Right lung (tissue), 5 donors: Measurements from ENCODE around the gene RNF17. TPM values are rescaled to one million over a fixed set of nuclear protein-coding genes. Genes with fewer than 3 reads are reported as not detected.

ENCODE experiments used
- DNase-seq, 2 donors: peaks; one replicate each; pipeline ENCODE4 v3.0.0-alpha.2; 2013
- polyA plus RNA-seq, 5 donors: library from polyadenylated mRNA; unstranded; fragments of 120-200 nt; gene quantifications; one replicate each; pipeline versions ENCODE4 v1.2.1 to v1.2.3, GENCODE V29; 2013; ENCODE audit warnings: inconsistent platforms in 1 of 5, low replicate concordance in 1 of 5; ENCODE audit not compliant: insufficient read length in 5 of 5, insufficient read depth in 1 of 5

Gene RNF17
- polyA plus RNA-seq, 5 donors: 0.12 to 0.45 (median 0.20) TPM; not detected in 1

GRCh38 chr13:24851546-24851945, 87.6 kb downstream of the RNF17 start:
- no peak for DNase-seq

GRCh38 chr13:24854311-24854710, 90.3 kb downstream of the RNF17 start:
- no peak for DNase-seq

- DNase-seq: no peak
Measured at GRCh38 chr13:24858953-24859352, 95.0 kb downstream of the RNF17 start.

- DNase-seq: no peak
Measured at GRCh38 chr13:24860770-24861169, 96.8 kb downstream of the RNF17 start.

- DNase-seq: no peak
Measured at GRCh38 chr13:24861617-24862362, 97.8 kb downstream of the RNF17 start.

- DNase-seq: no peak
Measured at GRCh38 chr13:24863748-24864540, 100.0 kb downstream of the RNF17 start.

GRCh38 chr13:24864579-24864978, 100.6 kb downstream of the RNF17 start:
- DNase-seq: no peak

GRCh38 chr13:24865163-24865953, 101.4 kb downstream of the RNF17 start:
- DNase-seq: no peak

GRCh38 chr13:24866488-24866887, 102.5 kb downstream of the RNF17 start:
- no peak for DNase-seq

- DNase-seq: no peak
Measured at GRCh38 chr13:24868874-24869273, 104.9 kb downstream of the RNF17 start.

- no peak for DNase-seq
Measured at GRCh38 chr13:24870380-24870760, 106.4 kb downstream of the RNF17 start.

GRCh38 chr13:24875566-24875965, 111.6 kb downstream of the RNF17 start:
- no peak for DNase-seq

- no peak for DNase-seq
Measured at GRCh38 chr13:24877531-24877930, 113.6 kb downstream of the RNF17 start.

- no peak for DNase-seq
Measured at GRCh38 chr13:24878340-24878739, 114.4 kb downstream of the RNF17 start.

GRCh38 chr13:24882665-24883064, 118.7 kb downstream of the RNF17 start:
- DNase-seq: no peak

GRCh38 chr13:24887759-24888158, 123.8 kb downstream of the RNF17 start:
- DNase-seq: no peak

- DNase-seq: no peak
Measured at GRCh38 chr13:24888291-24888931, 124.4 kb downstream of the RNF17 start.

- no peak for DNase-seq
Measured at GRCh38 chr13:24890256-24890655, 126.3 kb downstream of the RNF17 start.

GRCh38 chr13:24891476-24892108, 127.6 kb downstream of the RNF17 start:
- DNase-seq: no peak

GRCh38 chr13:24892829-24893228, 128.9 kb downstream of the RNF17 start:
- DNase-seq: no peak

GRCh38 chr13:24893863-24894262, 129.9 kb downstream of the RNF17 start:
- no peak for DNase-seq
